Loucy (cell line): ENCODE measurements around the gene LRRC37A2.
"Not testable (repeated sequence)": the region's sequence is repeated elsewhere in the genome, so short reads cannot be mapped to it uniquely, and the experiment has no call there.

Experiments used
- H2AFZ ChIP-seq: fragments of 200-600 bp; sonication (generic); 2 replicates; pipeline ENCODE4 v1.6.0; 2016; ENCODE audit warnings: antibody characterized with exemption, mild to moderate bottlenecking, low read length, moderate library complexity
- H3F3A ChIP-seq: fragments of 200-600 bp; 2 replicates; pipeline ENCODE4 v1.6.0; 2016; ENCODE audit warnings: antibody characterized with exemption, low read depth, mild to moderate bottlenecking
- H3K27me3 ChIP-seq: fragments of 200-600 bp; sonication (generic); 2 replicates; pipeline ENCODE4 v1.6.1; 2014; ENCODE audit warnings: low read length, mild to moderate bottlenecking; ENCODE audit not compliant: insufficient read depth, poor library complexity, severe bottlenecking
- H3K36me3 ChIP-seq: fragments of 200-600 bp; sonication (generic); 2 replicates; pipeline ENCODE4 v1.6.1; 2016; ENCODE audit warnings: low read length; ENCODE audit not compliant: insufficient read depth
- H3K4me1 ChIP-seq: fragments of 200-600 bp; sonication (generic); 2 replicates; pipeline ENCODE4 v1.5.1; 2014; ENCODE audit warnings: low read length, mild to moderate bottlenecking; ENCODE audit not compliant: insufficient read depth, poor library complexity, severe bottlenecking
- H3K4me2 ChIP-seq: fragments of 200-600 bp; sonication (generic); 2 replicates; pipeline ENCODE4 v1.6.0; 2014; ENCODE audit warnings: antibody characterized with exemption, low read length, low read depth, mild to moderate bottlenecking; ENCODE audit not compliant: poor library complexity, severe bottlenecking
- H3K4me3 ChIP-seq: fragments of 200-600 bp; sonication (generic); 2 replicates; pipeline ENCODE4 v1.5.1; 2014; ENCODE audit warnings: low read length, mild to moderate bottlenecking, mixed read lengths; ENCODE audit not compliant: poor library complexity, severe bottlenecking
- H3K79me2 ChIP-seq: fragments of 200-600 bp; sonication (generic); 2 replicates; pipeline ENCODE4 v1.6.1; 2014; ENCODE audit warnings: low read length; ENCODE audit not compliant: insufficient read depth
- H3K9ac ChIP-seq: fragments of 200-600 bp; sonication (generic); 2 replicates; pipeline ENCODE4 v1.6.0; 2014; ENCODE audit warnings: mild to moderate bottlenecking, low read depth, low read length, moderate library complexity; ENCODE audit not compliant: poor library complexity, severe bottlenecking
- H3K9me2 ChIP-seq: fragments of 200-600 bp; sonication (generic); replicated peaks from 2 replicates; pipeline ENCODE4 v1.6.1; 2016; ENCODE audit warnings: low read depth, low read length, mixed read lengths
- H3K9me3 ChIP-seq: fragments of 200-600 bp; sonication (generic); 2 replicates; pipeline ENCODE4 v1.6.1; 2014; ENCODE audit warnings: mild to moderate bottlenecking, antibody characterized with exemption, low read length, low read depth; ENCODE audit not compliant: insufficient read depth
- H4K20me1 ChIP-seq: fragments of 200-600 bp; sonication (generic); 2 replicates; pipeline ENCODE4 v1.6.0; 2014; ENCODE audit warnings: antibody characterized with exemption, low read length, mild to moderate bottlenecking; ENCODE audit not compliant: insufficient read depth, poor library complexity, severe bottlenecking

LRRC37A2 gene

GRCh38 chr17:46598344-46598931 lies 86.2 kb downstream of the LRRC37A2 start:
- not testable (repeated sequence) for H3K9me3 ChIP-seq, H3K36me3 ChIP-seq, H3F3A ChIP-seq, H3K4me2 ChIP-seq, H3K4me3 ChIP-seq, H3K9me2 ChIP-seq, H2AFZ ChIP-seq, H3K27me3 ChIP-seq, H3K79me2 ChIP-seq, H3K4me1 ChIP-seq, H4K20me1 ChIP-seq, H3K9ac ChIP-seq

GRCh38 chr17:46600767-46601166 lies 88.5 kb downstream of the LRRC37A2 start:
- not testable (repeated sequence) for H4K20me1 ChIP-seq, H3K9me3 ChIP-seq, H3K4me1 ChIP-seq, H3K9ac ChIP-seq, H3K79me2 ChIP-seq, H3K36me3 ChIP-seq, H3K4me3 ChIP-seq, H3K27me3 ChIP-seq, H3K4me2 ChIP-seq, H3F3A ChIP-seq, H3K9me2 ChIP-seq, H2AFZ ChIP-seq

- not testable (repeated sequence) for H3K79me2 ChIP-seq, H3K9me2 ChIP-seq, H3K9me3 ChIP-seq, H3K4me1 ChIP-seq, H3K27me3 ChIP-seq, H3K4me2 ChIP-seq, H3F3A ChIP-seq, H3K4me3 ChIP-seq, H2AFZ ChIP-seq, H3K36me3 ChIP-seq, H3K9ac ChIP-seq, H4K20me1 ChIP-seq
Observed at GRCh38 chr17:46603125-46603524, 90.9 kb downstream of the LRRC37A2 start.
